ENCODE results near the gene LDB2. TPM values are rescaled to one million over a fixed set of nuclear protein-coding genes. Genes with fewer than 3 reads are reported as not detected.

Gene LDB2
- polyA plus RNA-seq, 3 donors = not detected

DNA sequence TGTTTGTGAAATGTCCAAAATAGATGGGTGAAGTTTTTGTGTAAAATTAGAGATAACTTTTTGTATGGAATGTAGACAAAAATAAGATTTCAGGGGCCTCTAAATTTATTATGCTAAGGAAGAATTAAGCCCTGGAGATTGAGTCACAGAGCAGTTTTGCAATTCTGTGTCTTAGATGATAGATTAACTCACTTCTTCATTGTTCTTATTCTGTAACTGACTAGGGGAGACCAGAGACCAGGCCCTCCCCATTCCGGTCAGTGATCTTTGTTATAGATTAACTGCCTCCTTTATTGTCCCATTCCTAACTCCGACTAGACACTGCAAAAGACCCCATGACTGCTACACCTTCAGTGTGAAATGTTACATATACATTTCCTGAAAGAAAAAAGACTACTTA, 433.8 kb downstream of the LDB2 start:
- Histone ChIP-seq H3K4me1 (ENCODE audit: control insufficient read depth in 1 of 2, insufficient read depth in 2 of 2, low read length in 2 of 2) (no peaks in the 10 kb centered on the region), H3K79me2 (ENCODE audit: insufficient read depth, low read length) (no peaks in the 10 kb centered on the region), H4K20me1 (ENCODE audit: insufficient read depth, low read length) (no peaks in the 10 kb centered on the region), H3K4me2 (replicated peaks; ENCODE audit: extremely low read depth, low read length, poor library complexity, severe bottlenecking) (no peak overlapping the region), H2AFZ (ENCODE audit: insufficient read depth, low read depth, low read length, poor library complexity, severe bottlenecking) (no peak overlapping the region), H3K36me3 (replicated peaks in 1 of 2; ENCODE audit: control insufficient read depth in 1 of 2, insufficient read depth in 2 of 2, low read length in 2 of 2) (no peaks in the 10 kb centered on the region), H3K9ac (ENCODE audit: insufficient read depth, low read length, poor library complexity, severe bottlenecking) (no peak overlapping the region), H3K4me3 (replicated peaks in 1 of 3; ENCODE audit: low read depth in 2 of 3, low read length in 3 of 3) (no peak overlapping the region), H3K27ac (ENCODE audit: low read depth in 1 of 2, low read length in 2 of 2) (no peak overlapping the region), H3K9me3 (replicated peaks in 1 of 2; ENCODE audit: control insufficient read depth in 1 of 2, insufficient read depth in 1 of 2, low read length in 2 of 2) (no peaks in the 10 kb centered on the region), H3K27me3 (ENCODE audit: control insufficient read depth in 2 of 2, insufficient read depth in 2 of 2, low read length in 2 of 2) (no peaks in the 10 kb centered on the region)
- intact Hi-C loops (cut with micrococcal nuclease) = no loop called here
- WGBS (ENCODE audit: insufficient coverage) = no CpG with 5 or more reads among the region's 2 CpGs
- Mint-ChIP-seq H3K36me3 (no peaks in the 10 kb centered on the region), H3K9me3 (peaks cover 0 to 7% (median 2%) of the 10 kb centered on the region in 7 donors), H3K4me1 (no peaks in the 10 kb centered on the region), H3K4me3 (no peak overlapping the region), H3K27me3 (ENCODE audit: low read depth in 3 of 3) (peaks cover 0 to 5% (median 2%) of the 10 kb centered on the region in 3 donors), H3K27ac (no peak overlapping the region)
- no peak for DNase-seq
- TF ChIP-seq, protein P1, sequence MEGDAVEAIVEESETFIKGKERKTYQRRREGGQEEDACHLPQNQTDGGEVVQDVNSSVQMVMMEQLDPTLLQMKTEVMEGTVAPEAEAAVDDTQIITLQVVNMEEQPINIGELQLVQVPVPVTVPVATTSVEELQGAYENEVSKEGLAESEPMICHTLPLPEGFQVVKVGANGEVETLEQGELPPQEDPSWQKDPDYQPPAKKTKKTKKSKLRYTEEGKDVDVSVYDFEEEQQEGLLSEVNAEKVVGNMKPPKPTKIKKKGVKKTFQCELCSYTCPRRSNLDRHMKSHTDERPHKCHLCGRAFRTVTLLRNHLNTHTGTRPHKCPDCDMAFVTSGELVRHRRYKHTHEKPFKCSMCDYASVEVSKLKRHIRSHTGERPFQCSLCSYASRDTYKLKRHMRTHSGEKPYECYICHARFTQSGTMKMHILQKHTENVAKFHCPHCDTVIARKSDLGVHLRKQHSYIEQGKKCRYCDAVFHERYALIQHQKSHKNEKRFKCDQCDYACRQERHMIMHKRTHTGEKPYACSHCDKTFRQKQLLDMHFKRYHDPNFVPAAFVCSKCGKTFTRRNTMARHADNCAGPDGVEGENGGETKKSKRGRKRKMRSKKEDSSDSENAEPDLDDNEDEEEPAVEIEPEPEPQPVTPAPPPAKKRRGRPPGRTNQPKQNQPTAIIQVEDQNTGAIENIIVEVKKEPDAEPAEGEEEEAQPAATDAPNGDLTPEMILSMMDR (IDR thresholded peaks at IDR 0.05) = no peak

GRCh38 chr4:16462656-16463055, 435.8 kb downstream of the LDB2 start:
- Histone ChIP-seq H3K9ac (ENCODE audit: insufficient read depth, low read length, poor library complexity, severe bottlenecking) (no peak overlapping the region), H3K27me3 (ENCODE audit: control insufficient read depth in 2 of 2, insufficient read depth in 2 of 2, low read length in 2 of 2) (no peaks in the 10 kb centered on the region), H3K4me2 (replicated peaks; ENCODE audit: extremely low read depth, low read length, poor library complexity, severe bottlenecking) (no peak overlapping the region), H3K36me3 (replicated peaks in 1 of 2; ENCODE audit: control insufficient read depth in 1 of 2, insufficient read depth in 2 of 2, low read length in 2 of 2) (no peaks in the 10 kb centered on the region), H3K9me3 (replicated peaks in 1 of 2; ENCODE audit: control insufficient read depth in 1 of 2, insufficient read depth in 1 of 2, low read length in 2 of 2) (no peaks in the 10 kb centered on the region), H3K79me2 (ENCODE audit: insufficient read depth, low read length) (no peaks in the 10 kb centered on the region), H4K20me1 (ENCODE audit: insufficient read depth, low read length) (no peaks in the 10 kb centered on the region), H3K4me1 (ENCODE audit: control insufficient read depth in 1 of 2, insufficient read depth in 2 of 2, low read length in 2 of 2) (no peaks in the 10 kb centered on the region), H2AFZ (ENCODE audit: insufficient read depth, low read depth, low read length, poor library complexity, severe bottlenecking) (no peak overlapping the region), H3K27ac (ENCODE audit: low read depth in 1 of 2, low read length in 2 of 2) (no peak overlapping the region), H3K4me3 (replicated peaks in 1 of 3; ENCODE audit: low read depth in 2 of 3, low read length in 3 of 3) (no peak overlapping the region)
- peaks cover 0 to 5% (median 4%) of the 10 kb centered on the region in 3 donors for H3K27me3 Mint-ChIP-seq (ENCODE audit: low read depth in 3 of 3)
- peaks cover 0 to 4% (median 2%) of the 10 kb centered on the region in 7 donors for H3K9me3 Mint-ChIP-seq
- H3K4me3 Mint-ChIP-seq = no peak overlapping the region
- WGBS (ENCODE audit: insufficient coverage) = no CpG with 5 or more reads among the region's 3 CpGs
- H3K4me1 Mint-ChIP-seq = no peaks in the 10 kb centered on the region
- H3K27ac Mint-ChIP-seq = no peak overlapping the region
- DNase-seq = no peak
- TF ChIP-seq, protein P1 (IDR thresholded peaks at IDR 0.05) = no peak
- no peaks in the 10 kb centered on the region for H3K36me3 Mint-ChIP-seq
- intact Hi-C loops (cut with micrococcal nuclease) = no loop called here

Data from CD14-positive monocyte (primary cell).